ENCODE results near the gene B3GNT9.

B3GNT9 gene

GRCh38 chr16:67169011-67169451 is 18.2 kb upstream of the B3GNT9 start:
- no peak for DNase-seq (ENCODE audit: low read depth in 2 of 2, low spot score in 1 of 2)

DNA sequence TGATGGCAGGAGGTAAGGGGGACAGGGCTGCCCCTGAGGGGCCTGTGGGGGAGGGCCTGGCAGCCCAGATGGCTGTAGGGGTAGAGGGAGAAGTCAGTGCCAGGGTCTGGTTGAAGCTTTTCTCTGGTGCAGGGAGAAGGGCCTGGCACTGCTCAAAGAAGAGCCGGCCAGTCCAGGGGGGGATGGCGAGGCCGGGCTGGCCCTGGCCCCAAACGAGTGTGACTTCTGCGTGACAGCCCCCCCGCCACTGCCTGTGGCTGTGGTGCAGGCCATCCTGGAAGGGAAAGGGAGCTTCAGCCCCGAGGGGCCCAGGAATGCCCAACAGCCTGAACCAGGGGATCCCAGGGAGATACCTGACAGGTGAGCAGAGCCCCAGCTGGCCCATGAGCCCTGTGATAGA is 16.8 kb upstream of the B3GNT9 start:
- no peak for DNase-seq (ENCODE audit: low read depth in 2 of 2, low spot score in 1 of 2)

GRCh38 chr16:67166598-67167168 is 15.9 kb upstream of the B3GNT9 start:
- no peak for DNase-seq (ENCODE audit: low read depth in 2 of 2, low spot score in 1 of 2)

- DNase-seq (ENCODE audit: low read depth in 2 of 2, low spot score in 1 of 2), result no peak
These were observed 15.3 kb upstream of the B3GNT9 start for GRCh38 chr16:67166110-67166547.

DNA sequence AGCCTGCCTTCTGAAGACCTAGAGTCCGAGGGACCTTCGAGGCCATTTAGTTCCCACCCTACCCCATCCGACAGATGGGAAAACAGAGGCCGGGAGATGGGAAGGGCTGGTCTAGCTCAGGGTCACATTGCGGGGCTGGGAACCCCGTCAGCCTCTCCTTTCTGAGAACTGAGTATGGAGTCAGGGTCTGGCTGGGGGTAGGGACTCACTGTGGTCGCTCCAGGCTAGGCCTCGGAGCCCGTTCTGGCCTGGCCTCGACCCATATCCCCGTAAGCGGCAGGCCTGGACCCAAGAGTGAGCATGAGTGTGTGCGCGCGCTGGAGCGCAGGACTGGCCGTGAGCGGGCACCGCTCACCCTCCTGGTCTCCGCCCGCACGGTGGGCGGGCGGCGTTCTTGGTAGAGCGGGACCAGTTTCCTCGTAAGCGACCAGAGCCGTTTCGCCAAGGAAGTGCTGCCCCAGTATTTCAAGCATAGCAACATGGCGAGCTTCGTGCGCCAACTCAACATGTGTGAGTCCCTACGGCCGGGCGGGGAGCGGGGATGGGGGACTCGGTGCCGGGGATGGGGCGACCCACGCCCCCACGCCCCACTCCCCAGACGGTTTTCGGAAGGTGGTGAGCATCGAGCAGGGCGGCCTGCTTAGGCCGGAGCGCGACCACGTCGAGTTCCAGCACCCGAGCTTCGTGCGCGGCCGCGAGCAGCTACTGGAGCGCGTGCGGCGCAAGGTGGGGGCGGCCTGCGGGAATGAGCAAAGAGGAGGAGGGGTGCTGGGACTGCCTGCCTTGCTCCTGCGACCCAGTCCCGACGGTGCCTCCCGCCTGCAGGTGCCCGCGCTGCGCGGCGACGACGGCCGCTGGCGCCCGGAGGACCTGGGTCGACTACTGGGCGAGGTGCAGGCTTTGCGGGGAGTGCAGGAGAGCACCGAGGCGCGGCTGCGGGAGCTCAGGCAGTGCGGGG is 14.6 kb upstream of the B3GNT9 start:
- DNase-seq (ENCODE audit: low read depth in 2 of 2, low spot score in 1 of 2), result no peak

GRCh38 chr16:67164599-67165061 is 13.8 kb upstream of the B3GNT9 start, which contains the start of gene HSF4:
Gene HSF4 (plus strand): TSS chr16:67164745. CDS start chr16:67164812, 67 bp downstream.
- DNase-seq (ENCODE audit: low read depth in 2 of 2, low spot score in 1 of 2), result no peak

DNA sequence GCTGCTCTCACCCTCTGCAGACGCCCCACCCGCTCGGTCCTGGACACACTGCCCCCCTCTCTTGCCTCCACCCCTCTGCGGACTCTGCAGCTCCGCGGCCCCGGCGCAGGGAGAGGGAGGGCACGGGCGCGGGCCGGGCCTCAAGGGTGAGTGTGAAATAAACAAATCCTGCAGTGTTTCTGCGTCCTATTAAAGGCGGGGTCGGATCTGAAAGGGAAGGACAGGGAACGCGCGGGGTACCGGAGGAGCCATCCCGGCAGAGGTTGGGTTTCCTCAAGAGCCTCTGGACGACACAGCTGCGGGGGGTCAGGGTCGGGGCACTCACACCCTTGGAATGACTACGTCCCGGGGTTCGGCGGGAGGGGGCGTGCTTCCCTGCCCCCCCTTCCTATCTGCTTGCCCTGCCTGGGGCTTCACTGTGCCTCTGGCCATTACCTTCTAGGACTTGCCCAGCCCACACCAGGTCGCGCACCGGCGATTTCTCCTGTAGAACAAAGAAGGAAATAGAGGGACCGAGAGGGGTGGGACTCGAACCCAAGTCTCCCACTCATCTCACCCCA is 13.3 kb upstream of the B3GNT9 start:
- DNase-seq (ENCODE audit: low read depth in 2 of 2, low spot score in 1 of 2), result no peak

DNA sequence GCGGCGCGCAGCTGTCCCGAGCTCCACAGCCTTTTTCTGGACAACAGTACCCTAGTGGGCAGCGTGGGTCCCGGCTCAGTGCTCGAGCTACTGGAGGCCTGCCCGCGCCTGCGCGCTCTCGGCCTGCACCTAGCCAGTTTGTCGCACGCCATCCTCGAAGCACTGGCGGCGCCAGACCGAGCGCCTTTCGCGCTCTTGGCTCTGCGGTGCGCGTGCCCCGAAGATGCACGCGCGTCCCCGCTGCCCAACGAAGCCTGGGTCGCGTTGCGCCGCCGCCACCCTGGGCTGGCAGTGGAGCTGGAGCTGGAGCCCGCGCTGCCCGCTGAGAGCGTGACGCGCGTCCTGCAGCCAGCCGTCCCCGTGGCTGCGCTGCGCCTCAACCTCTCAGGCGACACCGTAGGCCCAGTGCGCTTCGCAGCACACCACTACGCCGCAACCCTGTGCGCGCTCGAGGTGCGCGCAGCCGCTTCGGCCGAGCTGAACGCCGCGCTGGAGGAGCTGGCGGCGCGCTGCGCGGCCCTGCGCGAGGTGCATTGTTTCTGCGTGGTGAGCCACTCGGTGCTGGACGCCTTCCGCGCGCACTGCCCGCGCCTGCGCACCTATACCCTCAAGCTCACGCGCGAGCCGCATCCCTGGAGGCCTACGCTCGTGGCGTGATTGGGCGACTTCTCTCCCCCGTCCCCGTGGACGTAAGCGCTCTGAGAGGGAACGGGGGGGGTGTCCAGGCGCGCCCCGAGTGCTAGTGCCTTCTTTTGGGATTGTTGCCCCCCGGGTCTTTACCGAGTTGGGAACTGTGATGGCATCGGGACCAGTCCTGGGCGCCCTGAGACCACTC is 12.6 kb upstream of the B3GNT9 start:
- no peak for DNase-seq (ENCODE audit: low read depth in 2 of 2, low spot score in 1 of 2)

DNA sequence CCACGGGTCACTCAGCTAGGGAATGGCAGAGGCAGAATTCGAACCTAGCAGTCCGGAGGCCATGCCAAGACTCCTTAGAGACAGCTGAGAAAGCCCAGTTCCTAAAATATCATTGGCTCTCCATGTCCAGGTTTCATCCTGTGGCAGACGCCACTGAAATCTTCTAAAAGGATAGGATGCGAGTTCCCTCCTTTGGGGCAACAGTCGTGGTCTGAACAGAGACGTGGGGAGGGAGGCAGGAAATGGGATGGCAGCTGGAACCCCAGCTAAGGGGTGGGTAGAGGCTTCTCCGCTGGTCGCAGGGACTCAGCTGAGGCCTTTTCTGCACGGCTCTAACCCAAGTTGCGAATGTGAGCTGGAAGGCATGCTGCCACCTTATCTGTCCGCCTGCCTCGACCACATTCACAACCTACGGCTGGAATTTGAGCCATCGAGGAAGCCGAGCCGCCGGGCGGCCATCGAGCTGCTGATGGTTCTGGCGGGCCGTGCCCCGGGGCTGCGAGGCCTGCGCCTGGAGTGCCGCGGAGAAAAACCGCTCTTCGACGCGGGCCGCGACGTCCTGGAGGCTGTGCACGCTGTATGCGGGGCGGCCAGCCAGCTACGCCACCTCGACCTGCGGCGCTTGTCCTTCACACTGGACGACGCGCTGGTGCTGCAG is 11.8 kb upstream of the B3GNT9 start:
- no peak for DNase-seq (ENCODE audit: low read depth in 2 of 2, low spot score in 1 of 2)

GRCh38 chr16:67161595-67162058 is 10.8 kb upstream of the B3GNT9 start:
- DNase-seq (ENCODE audit: low read depth in 2 of 2, low spot score in 1 of 2), result no peak

- DNase-seq (ENCODE audit: low read depth in 2 of 2, low spot score in 1 of 2), result peak; percentile 57 to 58
These were observed 8.1 kb upstream of the B3GNT9 start for GRCh38 chr16:67158637-67159600.

- no peak for DNase-seq (ENCODE audit: low read depth in 2 of 2, low spot score in 1 of 2)
These were observed 7.3 kb upstream of the B3GNT9 start for GRCh38 chr16:67157892-67158635.

- no peak for DNase-seq (ENCODE audit: low read depth in 2 of 2, low spot score in 1 of 2)
These were observed 6.4 kb upstream of the B3GNT9 start for GRCh38 chr16:67157106-67157748.

- DNase-seq (ENCODE audit: low read depth in 2 of 2, low spot score in 1 of 2), result no peak
These were observed 5.5 kb upstream of the B3GNT9 start for GRCh38 chr16:67156143-67156844.

- peak; percentile 49 to 56 for DNase-seq (ENCODE audit: low read depth in 2 of 2, low spot score in 1 of 2)
These were observed 4.7 kb upstream of the B3GNT9 start for GRCh38 chr16:67155295-67156142.

DNA sequence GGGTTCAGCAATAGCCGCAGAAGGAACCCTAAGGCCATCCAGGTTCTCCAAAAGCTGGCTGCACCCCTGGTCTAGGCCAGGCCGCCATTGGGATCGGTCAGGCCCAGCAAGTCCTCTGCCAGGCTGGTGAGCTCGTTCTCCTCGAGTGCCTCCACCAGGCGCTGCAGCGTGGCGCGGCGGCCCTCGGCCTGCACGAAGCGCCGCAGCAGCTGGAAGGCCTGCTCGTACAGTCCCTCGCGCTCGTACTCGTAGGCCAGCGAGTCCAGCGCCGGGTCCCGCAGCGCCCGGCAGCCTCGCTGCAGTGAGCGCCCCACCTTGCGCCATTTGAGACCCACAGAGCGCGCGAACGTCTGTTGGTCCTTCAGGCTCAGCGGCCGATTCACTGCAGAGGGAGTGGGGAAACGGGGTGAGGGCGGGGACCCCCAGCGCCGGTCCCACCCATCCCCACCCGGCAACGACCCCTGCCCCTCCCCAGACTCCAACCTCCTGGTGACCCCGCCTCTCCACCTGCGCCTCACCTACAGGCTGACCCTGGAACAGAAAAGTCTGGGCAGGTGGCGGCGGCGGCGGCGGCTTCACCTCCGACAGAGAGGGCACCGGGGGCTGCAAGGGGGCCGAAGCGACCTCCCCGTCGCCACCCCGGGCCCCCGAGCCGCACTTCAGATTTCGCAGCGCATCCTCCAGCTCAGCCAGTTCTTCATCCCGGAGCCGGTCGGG is 3.9 kb upstream of the B3GNT9 start:
- DNase-seq (ENCODE audit: low read depth in 2 of 2, low spot score in 1 of 2), result no peak
